GM12891 (cell line): ENCODE data around the gene PLA2G12A. TPM values are rescaled to one million over a fixed set of nuclear protein-coding genes. Genes with fewer than 3 reads are reported as not detected.
A peak's percentile ranks its signal among the peaks of the same experiment; 100 is the strongest.

Experiments
- DNase-seq: peaks from one replicate; pipeline ENCODE4 v3.0.0; 2011; ENCODE audit warnings: low spot score; ENCODE audit not compliant: insufficient read length
- FAIRE-seq: peaks from 2 replicates; lab custom pipeline; 2011; peaks lifted over from hg19 to GRCh38; lab: Jason Lieb, UNC
- PAX5 ChIP-seq: IDR thresholded peaks from 2 replicates; pipeline ENCODE4 v1.6.1; 2011; ENCODE audit warnings: low read length, moderate library complexity, mild to moderate bottlenecking; ENCODE audit not compliant: insufficient read depth, severe bottlenecking
- POLR2A ChIP-seq: IDR thresholded peaks from 2 replicates; pipeline ENCODE4 v1.6.1; 2011; ENCODE audit warnings: low read depth, low read length, control low read depth
- POLR2AphosphoS5 ChIP-seq: IDR thresholded peaks from 2 replicates; pipeline ENCODE4 v1.6.1; 2011; ENCODE audit warnings: low read depth, low read length, control low read depth
- POU2F2 ChIP-seq: IDR thresholded peaks from 2 replicates; pipeline ENCODE4 v1.6.1; 2011; ENCODE audit warnings: low read depth, mild to moderate bottlenecking, control low read depth, low read length, moderate library complexity
- SPI1 ChIP-seq: IDR thresholded peaks from 2 replicates; pipeline ENCODE4 v1.6.1; 2011; ENCODE audit warnings: low read depth, low read length, control low read depth
- TAF1 ChIP-seq: IDR thresholded peaks from 2 replicates; pipeline ENCODE4 v1.6.1; 2011; ENCODE audit warnings: low read depth, low read length, control low read depth
- polyA plus RNA-seq: library from polyadenylated mRNA; unstranded; fragments of >200 nt; gene quantifications from one replicate; pipeline ENCODE4 v1.2.1, GENCODE V29; 2012; ENCODE audit warnings: low read depth, missing spikeins, inconsistent platforms; ENCODE audit not compliant: missing spikeins

Gene PLA2G12A
- polyA plus RNA-seq = 7.9 TPM

DNA sequence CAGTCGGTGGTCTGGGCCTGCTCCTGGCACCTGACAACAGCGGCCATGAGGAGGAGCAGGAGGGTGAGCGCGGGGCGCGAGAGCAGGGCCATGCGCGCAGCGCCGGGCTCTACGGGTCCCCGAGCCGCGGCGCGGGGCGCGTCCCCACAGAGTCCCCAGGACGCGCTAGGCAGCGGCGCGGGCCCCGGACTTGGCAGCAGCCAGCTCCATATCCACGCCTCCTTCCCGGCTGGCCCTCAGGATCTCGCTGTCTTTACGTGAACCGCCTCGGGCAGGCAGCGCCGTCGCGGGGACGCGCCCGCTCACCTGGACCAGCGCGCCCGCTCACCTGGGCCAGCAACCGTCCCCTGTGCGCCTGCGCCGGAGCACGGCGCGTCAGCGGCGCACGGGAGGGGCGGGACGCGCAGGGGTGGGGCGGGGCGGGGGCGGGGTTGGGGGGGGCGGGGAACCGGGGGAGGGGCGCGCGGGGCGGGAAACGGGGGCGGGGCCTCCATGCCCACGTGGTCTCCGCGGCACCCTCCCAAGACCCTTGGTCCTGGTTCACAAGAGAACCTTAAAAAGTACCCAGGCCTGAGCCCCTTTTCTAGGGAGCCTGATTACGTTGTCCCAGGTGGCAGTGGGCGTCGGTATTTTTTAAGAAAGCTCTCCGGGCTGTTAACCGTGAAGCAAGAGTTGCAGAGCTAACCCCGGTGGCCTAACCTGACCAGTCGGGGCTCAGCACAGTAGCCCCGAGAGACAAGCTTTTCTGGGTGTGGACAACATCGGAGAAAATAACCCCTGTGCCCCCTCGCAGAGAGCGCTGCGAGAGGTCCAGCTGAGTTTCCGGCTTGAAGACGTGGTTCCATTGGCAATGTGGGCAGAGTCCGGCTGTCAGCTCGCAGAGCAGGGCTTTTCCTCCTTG is at the start of gene PLA2G12A:
Gene PLA2G12A, minus strand, starts transcription at position 353 of the 901 bp plus-strand sequence. Its CDS starts 261 bp downstream, at position 92.
- TF ChIP-seq POU2F2 = no peak
- 0 out of 2 replicates have a peak, but pooled peaks have one; percentile 17 for TF ChIP-seq TAF1

GRCh38 chr4:109764789-109765402 is 35.0 kb upstream of the PLA2G12A start:
- FAIRE-seq (no peak), DNase-seq (no peak)
- no peak for TF ChIP-seq POLR2A
- TF ChIP-seq POLR2AphosphoS5 = no peak
- TF ChIP-seq SPI1 = no peak

More for the DNA sequence above, at the start of gene PLA2G12A:
- FAIRE-seq (peak; percentile 95), DNase-seq (peak; percentile 83)

DNA sequence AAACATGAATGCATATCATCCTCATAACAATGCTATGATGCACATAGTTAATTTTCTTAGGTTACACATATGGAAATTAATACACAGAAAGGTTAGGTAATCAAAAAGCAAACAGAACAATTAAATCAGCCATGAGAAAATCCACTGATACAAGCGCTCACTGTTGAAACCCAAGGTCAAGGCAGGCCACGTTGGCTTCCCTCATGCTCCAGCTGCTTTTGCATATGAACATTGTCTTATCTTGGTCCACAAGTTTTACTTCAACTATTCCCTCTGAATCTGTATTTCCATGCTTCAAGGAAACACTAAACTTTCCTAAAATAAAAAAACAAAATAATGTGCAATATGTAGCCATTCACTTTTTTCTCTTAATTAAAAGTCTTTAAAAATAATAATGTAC is 34.5 kb upstream of the PLA2G12A start:
- FAIRE-seq = no peak
- no peak for TF ChIP-seq POU2F2
- no peak for DNase-seq

DNA sequence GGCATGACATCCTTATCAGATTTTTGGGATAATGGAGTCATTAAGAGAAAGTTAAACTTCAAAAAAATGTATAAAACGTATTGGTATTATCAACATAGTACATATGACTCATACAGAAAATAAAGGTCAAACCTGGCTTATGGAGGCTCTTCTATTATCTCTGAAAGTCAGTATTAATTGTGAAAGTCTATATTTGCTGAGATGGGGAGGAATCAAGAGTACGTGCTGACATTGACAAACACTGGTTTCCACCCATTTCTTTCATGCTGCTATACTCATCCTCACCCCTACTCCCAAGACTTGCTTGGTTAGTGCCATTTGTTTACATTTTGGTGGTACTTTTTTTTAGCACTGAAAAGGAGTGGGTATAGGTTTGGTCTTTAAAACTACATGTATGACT is 30.8 kb upstream of the PLA2G12A start:
- DNase-seq = no peak
- TF ChIP-seq POLR2AphosphoS5 (no peak), PAX5 (no peak), POU2F2 (no peak), SPI1 (no peak), POLR2A (no peak)
- no peak for FAIRE-seq

- FAIRE-seq (no peak), DNase-seq (no peak)
- TF ChIP-seq TAF1 (no peak), PAX5 (no peak), POU2F2 (no peak), SPI1 (no peak), POLR2AphosphoS5 (no peak), POLR2A (no peak)
Measured at GRCh38 chr4:109755656-109756055, 25.8 kb upstream of the PLA2G12A start.

- TF ChIP-seq POLR2A (no peak), SPI1 (no peak), POLR2AphosphoS5 (no peak), POU2F2 (no peak), TAF1 (no peak), PAX5 (no peak)
- DNase-seq = no peak
- FAIRE-seq = no peak
Measured at GRCh38 chr4:109754093-109754857, 24.4 kb upstream of the PLA2G12A start.

- DNase-seq (no peak), FAIRE-seq (no peak)
- TF ChIP-seq SPI1 (no peak), TAF1 (no peak), POLR2A (no peak), PAX5 (no peak), POU2F2 (no peak), POLR2AphosphoS5 (no peak)
Measured at GRCh38 chr4:109752525-109752924, 22.7 kb upstream of the PLA2G12A start.

- no peak for DNase-seq
- no peak for FAIRE-seq
- TF ChIP-seq PAX5 (no peak), SPI1 (no peak), TAF1 (no peak), POLR2A (no peak), POU2F2 (no peak), POLR2AphosphoS5 (no peak)
Measured at GRCh38 chr4:109751852-109752251, 22.0 kb upstream of the PLA2G12A start.

- FAIRE-seq (no peak), DNase-seq (no peak)
- TF ChIP-seq PAX5 = no peak
- no peak for TF ChIP-seq POLR2AphosphoS5
- TF ChIP-seq POU2F2 = no peak
- no peak for TF ChIP-seq SPI1
- TF ChIP-seq TAF1 = no peak
- no peak for TF ChIP-seq POLR2A
Measured at GRCh38 chr4:109750652-109751244, 20.9 kb upstream of the PLA2G12A start.
